NCI-H748 (cell line): Measurements from ENCODE around the gene PCSK6.

Experiments
- DNase-seq: peaks from one replicate; lab custom pipeline; 2025; ENCODE audit not compliant: unreplicated experiment; lab: John Stamatoyannopoulos, UW

Gene PCSK6

DNA sequence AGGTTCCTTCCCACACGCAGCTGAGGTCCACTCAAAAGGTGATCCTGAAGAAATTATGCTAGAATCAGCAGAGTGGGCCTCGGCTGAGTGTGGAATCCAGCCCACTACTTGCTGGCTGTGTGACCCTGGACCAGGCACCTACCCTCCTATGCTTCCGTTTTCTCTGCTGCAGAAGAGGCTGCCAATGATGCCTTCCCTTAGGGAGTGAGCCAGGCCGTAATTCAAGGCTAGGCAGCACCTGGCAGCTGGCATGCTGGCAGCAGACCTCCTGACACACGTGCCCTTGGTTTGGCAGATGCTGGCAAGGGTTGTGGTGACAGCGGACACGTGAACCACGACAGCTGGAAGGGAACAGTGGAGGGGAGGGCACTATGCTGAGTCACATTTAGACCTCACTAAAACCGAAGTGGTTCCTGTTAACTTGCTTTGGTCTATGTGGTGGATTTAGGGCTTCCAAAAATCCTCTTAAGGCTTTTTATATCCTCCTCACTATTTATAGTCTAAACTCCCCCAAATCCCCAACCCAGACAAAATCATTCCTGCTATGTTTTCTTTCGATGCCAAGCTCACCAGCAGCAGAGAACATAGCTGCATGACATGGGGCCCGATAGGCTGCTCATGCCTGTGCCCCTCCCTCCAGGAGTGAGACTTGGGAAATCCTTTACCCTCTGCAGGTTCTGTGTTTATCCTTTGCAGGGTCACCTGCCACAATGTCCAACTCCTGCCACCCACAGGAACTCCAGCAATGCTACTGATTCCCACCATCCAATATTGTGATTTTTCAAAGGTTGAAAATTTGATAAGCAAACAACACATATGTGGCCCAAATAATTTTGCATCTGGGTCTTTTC is 10.6 kb upstream of the PCSK6 start:
- DNase-seq: no peak

- no peak for DNase-seq
Measured at GRCh38 chr15:101498717-101499480, 9.4 kb upstream of the PCSK6 start.

DNA sequence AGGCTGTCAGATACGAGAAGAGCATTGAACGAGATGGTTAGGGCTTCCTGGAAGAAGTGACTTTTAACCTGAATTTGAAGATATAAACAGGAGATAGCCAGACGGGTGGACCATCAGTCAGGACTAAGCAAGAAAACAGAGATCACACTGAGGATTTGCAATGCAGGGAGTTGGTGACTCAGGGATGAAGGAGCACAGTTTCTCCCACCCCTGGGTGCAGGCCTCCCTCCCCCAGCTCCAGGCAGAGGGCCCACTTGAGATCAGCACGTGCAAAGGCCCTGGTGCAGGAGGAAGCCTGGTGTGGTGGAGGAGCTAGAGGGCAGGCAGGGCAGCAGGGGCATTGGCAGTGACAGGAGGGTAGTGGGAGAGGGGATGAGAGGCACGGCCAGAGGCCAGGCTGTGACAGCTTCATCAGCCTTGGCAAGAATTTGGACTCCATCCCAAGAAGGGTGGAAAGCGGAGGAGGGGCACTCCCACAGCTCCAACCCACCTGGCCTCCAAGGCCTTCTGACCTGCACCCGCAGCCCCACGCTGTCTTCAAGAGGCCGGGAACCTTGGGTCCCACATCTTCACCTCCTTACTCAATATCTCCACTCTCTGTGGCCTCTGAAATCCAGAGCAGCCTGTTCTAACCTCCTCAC is 8.7 kb upstream of the PCSK6 start:
- DNase-seq: no peak

GRCh38 chr15:101497484-101498034 is 8.1 kb upstream of the PCSK6 start:
- DNase-seq: no peak

DNA sequence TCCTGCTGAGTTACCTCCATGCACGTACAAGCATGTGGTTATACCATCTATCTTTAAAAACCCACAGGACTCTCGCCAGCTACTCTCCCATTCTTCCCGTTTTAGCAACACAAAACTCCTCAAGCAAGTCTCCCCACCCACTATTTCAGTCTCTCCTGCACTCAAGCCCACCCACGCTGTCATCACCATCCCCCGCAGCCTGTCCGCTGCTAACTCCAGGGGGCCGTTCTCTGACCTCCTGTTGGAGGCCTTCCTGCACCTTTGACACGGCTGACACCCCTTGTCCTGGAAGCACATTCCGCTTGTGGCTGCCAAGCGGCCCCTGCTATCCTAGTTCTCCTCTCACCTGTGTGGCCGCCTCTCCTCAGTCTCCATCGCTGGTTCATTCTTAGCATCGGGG is 7.5 kb upstream of the PCSK6 start:
- DNase-seq: no peak

DNA sequence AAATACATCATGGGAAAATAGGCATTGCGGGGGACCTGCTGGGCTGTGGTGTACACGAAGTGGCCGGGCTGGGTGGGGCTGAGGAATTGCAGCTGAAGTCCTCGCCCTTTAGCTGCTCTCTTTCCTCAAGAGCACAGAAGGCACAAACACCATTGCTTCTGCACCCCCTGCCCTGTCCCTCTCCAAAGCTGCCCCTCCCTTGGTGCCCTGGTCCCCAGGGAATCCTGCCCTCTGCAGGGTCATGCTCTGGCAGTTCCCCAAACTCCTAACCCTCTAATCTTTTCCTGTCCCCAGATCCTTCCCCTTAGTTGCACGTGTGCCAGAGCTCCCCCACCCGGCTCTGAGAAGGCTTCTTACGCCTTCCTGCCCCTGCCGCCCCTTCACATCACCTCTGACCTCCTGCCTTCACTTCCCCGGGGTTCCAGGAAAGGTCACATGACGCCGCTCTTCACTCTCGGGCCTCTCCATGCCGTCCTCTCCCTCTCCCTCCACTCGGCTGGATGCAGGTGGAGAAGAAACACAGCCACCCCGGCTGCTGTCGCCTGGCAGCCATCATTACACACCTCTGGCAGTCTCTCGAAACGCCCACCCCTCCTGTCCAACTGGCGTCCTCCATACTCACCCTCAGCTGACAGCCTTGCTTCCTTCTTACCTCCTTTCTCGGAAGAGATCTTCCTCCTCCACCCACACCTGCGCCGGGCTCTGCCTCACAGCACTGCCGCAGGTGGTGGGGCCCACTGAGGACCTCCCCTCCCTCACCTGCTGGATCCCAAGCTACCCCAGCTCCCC is 6.9 kb upstream of the PCSK6 start:
- DNase-seq: no peak

DNA sequence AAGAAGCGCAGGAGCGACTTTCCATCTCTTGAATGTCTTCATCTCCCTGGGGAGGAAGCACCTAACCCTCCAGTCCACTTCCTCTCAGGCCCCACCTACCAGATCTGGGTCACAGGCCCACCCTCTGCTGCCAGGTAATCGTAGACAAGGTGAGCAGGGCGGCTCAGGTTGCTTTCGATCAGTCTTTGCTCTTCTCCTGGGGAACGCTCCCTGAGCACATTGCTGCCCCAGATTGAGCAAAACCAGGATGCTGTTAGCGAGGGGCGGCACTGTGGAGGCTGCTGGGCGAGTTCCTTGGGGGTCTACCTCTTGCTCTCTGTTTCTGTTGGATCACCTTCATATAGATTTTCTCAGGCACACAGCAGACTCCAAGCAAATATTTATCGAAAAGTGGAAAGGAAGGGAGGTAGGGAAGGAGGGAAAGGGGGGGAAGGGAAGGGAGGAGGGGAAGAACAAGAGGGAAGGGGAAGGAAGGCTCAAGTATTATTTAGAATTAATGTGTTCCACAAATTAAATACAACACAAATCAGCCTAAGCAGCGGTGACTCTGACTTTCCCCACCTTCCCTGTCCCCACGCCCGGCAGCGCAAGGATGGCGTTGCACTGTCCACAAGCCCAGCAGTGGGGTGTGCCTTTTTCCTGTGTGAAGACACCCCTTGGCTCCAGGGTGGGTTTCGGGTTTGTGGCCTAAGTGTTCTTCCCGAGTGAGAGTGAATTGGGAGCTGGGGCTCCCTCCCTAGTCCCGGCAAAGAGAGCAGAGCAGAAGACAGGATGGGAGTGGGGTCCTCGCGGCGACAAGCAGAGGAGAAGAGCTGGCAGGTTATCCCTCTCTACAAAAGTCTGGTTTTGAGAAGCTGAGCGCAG is 6.1 kb upstream of the PCSK6 start:
- no peak for DNase-seq

DNA sequence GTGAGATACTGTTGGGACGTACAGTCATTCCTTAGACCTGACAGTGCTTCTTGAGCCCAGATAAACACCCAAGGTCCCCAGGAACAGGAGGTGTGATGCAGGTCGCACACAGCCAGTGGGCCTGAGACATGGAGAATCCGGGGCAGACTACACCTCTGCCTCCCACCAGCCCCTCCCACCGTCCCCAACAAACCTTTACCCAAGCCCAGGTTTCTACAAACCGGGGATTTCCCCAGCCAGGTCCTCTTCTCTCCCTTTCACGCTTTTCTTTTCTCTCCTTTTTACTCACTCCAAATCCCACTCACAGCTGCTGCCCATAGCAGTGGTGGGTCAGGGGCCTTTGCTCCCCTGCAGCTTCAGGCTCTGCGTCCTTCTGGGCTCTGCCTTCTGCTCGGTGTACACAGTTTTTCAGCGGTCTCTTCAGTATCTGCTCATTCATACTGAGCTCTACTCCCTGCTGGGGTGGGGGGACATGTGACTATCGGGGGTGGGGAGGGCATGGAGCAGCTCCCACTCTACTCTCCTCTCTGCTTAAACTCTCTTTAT is 4.8 kb upstream of the PCSK6 start:
- no peak for DNase-seq

- DNase-seq: no peak
Measured at GRCh38 chr15:101492766-101493692, 3.5 kb upstream of the PCSK6 start.

GRCh38 chr15:101491734-101492640 is 2.5 kb upstream of the PCSK6 start:
- no peak for DNase-seq

DNA sequence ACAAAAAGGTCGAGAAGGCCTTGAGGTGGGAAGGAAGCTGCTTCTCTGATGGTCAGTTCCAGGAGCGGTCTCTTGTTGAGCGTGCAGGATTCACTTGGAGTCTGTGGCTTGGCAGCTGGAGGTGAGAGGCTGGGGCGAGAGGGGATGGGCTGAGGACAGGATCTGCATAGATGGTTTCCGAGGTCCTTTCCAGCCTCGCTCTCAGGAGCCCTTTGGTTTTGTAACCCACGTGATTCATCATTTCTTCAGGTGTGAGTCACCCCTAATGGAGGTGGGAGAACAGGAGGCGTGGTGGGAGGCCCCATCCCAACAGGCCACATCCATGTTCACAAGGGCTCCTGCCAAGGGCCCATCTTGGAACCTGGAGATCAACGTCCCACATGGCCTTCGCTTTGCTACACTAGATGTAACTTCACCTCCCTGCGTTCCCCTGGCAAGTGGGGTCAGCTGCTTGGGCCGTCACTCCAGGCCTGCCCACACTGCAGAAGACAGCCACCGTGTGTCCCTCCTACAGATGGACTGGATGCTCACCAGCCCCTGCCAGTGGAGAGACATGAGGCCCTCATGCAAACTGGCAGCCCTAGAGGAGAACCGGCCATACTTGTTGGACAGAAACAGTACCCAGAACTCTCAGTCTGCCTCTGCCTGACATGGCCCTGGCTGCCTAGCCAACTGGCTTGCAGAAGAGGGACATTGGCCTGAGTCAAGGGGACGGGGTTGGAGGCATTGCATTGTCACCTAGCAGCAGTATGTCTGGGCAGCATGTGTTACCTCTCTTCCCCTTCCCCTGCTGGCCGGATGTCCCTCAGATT is 1.6 kb upstream of the PCSK6 start:
- DNase-seq: no peak

GRCh38 chr15:101490408-101490891 is 943 bp upstream of the PCSK6 start:
- DNase-seq: no peak

DNA sequence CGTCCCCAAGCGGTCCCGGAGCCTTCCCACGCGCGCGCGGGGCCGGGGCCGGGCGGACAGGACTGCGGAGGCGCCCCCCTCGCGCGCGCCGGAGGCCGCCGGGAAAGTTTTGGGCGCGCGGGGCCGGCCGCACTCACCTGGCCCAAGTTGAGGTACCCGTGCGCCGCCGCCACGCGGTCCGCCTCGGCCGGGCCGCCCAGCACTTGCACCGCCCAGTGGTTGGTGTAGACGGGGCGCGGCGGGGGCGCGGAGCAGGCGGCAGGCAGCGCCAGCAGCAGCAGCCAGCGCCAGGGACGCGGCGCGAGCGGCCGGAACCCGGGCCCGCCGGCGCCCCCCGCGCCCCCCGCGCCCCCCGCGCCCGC is 289 bp downstream of the PCSK6 start:
- DNase-seq: peak; percentile 48

GRCh38 chr15:101488300-101489164 is 975 bp downstream of the PCSK6 start:
- DNase-seq: peak; percentile 2

DNA sequence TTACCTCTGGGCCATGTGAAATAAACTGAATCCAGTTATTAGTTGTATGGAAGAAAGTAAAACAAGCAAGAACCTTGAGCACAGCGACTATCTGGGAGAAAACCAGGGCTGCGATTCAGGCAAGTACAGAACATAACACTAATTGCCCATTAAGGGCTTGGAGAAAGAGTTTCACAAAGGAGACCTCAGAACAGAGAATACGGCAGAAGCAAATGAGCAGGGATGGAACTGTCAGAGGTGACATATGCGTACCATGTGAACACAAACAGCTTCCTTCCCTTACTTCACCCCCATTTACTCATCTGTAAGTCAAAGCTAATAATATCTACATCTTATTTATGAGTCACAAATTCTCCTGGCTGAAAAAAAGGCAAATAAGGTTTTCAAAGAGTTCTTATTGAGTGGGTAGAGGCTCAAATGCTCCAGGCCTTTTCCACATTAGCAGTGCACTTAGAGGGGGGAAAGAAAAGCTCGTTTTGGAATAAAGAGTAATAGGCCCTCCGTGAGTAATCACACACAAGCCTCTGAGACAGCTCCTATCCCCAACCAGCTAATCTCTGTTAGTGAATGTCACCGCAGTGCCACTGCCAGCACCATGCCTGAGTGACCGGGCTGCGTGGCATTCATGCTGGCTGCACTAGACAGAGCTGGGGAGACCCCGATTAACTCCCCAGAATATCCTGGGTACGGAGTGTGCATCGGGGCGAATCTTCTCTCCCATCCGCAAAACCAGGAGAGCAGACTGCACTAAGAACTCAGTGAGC is 2.6 kb downstream of the PCSK6 start:
- DNase-seq: no peak
